Sigmoid colon (tissue), 4 donors: ENCODE results near the gene PARVG.

ENCODE experiments used
- POLR2A ChIP-seq, 2 donors: fragments of 450-650 bp; IDR thresholded peaks; one replicate each; pipeline ENCODE4 v1.6.1; 2016; ENCODE audit warnings: antibody characterized with exemption in 2 of 2, mild to moderate bottlenecking in 2 of 2, moderate library complexity in 2 of 2
- POLR2AphosphoS5 ChIP-seq, 4 donors: sonication (generic); formaldehyde crosslinking; IDR thresholded peaks; one replicate each; pipeline ENCODE4 v1.6.1; 2017; ENCODE audit warnings: antibody characterized with exemption in 4 of 4
- TF ChIP-seq, protein P1 (sequence below), 4 experiments: fragments of 450-650 bp in 3 of 4; fragments of 200-600 bp in 1 of 4; IDR thresholded peaks; one replicate each; pipeline ENCODE4 v1.5.1; 2016 to 2019; ENCODE audit warnings: antibody characterized with exemption in 4 of 4, mild to moderate bottlenecking in 3 of 4, moderate library complexity in 2 of 4

DNA sequence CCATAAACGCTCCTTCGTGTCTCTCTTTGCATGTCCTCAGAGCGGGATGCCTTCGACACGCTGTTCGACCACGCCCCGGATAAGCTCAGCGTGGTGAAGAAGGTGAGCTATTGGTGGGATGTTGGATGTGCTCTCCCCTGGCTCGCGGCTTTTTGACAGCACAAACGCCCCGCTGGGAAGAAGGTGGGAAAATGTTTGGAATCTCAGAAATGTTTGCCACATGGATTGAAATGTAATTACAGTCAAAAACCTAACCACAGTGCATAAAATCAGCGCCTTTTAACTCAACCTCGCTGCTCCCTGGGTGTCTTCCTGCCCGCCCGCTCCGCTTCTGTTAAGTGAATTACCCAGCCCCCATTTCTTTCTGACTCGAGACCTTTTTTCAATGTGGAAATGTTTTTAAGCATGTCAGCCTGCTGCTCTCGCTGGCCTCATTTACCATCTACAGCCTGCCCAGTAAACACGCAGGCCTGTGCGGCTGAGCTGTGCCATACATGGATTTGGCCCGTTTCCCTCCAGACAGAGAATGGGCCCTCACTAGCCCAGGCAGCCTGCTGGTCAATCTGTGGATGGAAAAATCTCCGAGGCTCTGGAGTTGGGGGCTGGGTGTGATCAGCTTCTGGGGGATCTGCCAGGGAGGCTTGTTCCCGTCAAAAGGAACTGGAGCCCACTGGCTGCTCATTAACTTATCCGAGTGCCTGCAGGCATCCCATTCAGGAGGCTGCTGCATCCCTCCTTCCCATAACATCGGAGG is 32.7 kb upstream of the PARVG start:
- TF ChIP-seq, protein P1, sequence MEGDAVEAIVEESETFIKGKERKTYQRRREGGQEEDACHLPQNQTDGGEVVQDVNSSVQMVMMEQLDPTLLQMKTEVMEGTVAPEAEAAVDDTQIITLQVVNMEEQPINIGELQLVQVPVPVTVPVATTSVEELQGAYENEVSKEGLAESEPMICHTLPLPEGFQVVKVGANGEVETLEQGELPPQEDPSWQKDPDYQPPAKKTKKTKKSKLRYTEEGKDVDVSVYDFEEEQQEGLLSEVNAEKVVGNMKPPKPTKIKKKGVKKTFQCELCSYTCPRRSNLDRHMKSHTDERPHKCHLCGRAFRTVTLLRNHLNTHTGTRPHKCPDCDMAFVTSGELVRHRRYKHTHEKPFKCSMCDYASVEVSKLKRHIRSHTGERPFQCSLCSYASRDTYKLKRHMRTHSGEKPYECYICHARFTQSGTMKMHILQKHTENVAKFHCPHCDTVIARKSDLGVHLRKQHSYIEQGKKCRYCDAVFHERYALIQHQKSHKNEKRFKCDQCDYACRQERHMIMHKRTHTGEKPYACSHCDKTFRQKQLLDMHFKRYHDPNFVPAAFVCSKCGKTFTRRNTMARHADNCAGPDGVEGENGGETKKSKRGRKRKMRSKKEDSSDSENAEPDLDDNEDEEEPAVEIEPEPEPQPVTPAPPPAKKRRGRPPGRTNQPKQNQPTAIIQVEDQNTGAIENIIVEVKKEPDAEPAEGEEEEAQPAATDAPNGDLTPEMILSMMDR (IDR thresholded peaks at IDR 0.05): peak in 1 of 4 experiments; percentile 15
- TF ChIP-seq POLR2A (IDR thresholded peaks at IDR 0.05) (no peak), POLR2AphosphoS5 (IDR thresholded peaks at IDR 0.05) (peak in 3 of 4 donors; percentile 50 to 81 (median 52))
